ENCODE data around the gene FCMR. TPM values are rescaled to one million over a fixed set of nuclear protein-coding genes. Genes with fewer than 3 reads are reported as not detected.

The FCMR gene
- polyA plus RNA-seq, 3 donors, result 1.9 to 3.0 (median 2.2) TPM

- peaks cover 1 to 12% (median 10%) of the 10 kb centered on the region in 3 donors for H3K27me3 Mint-ChIP-seq (ENCODE audit: low read depth in 3 of 3)
- no peaks in the 10 kb centered on the region for H3K9me3 ChIP-seq (replicated peaks in 1 of 2; ENCODE audit: control insufficient read depth in 1 of 2, insufficient read depth in 1 of 2, low read length in 2 of 2)
- H3K36me3 Mint-ChIP-seq, result no peaks in the 10 kb centered on the region
- H3K27ac ChIP-seq (ENCODE audit: low read depth in 1 of 2, low read length in 2 of 2), result no peak overlapping the region
- H3K79me2 ChIP-seq (ENCODE audit: insufficient read depth, low read length), result no peaks in the 10 kb centered on the region
- H2AFZ ChIP-seq (ENCODE audit: insufficient read depth, low read depth, low read length, poor library complexity, severe bottlenecking), result no peak overlapping the region
- no peak overlapping the region for H3K4me2 ChIP-seq (replicated peaks; ENCODE audit: extremely low read depth, low read length, poor library complexity, severe bottlenecking)
- no peak for DNase-seq
- peaks cover 0 to 1% (median 0%) of the 10 kb centered on the region in 7 donors for H3K9me3 Mint-ChIP-seq
- H3K4me1 Mint-ChIP-seq, result no peaks in the 10 kb centered on the region
- no peak overlapping the region for H3K9ac ChIP-seq (ENCODE audit: insufficient read depth, low read length, poor library complexity, severe bottlenecking)
- 91% methylated on average over 6 of the region's 13 CpGs for WGBS (ENCODE audit: insufficient coverage)
- H3K4me3 ChIP-seq (replicated peaks in 1 of 3; ENCODE audit: low read depth in 2 of 3, low read length in 3 of 3), result no peak overlapping the region
- no peaks in the 10 kb centered on the region for H4K20me1 ChIP-seq (ENCODE audit: insufficient read depth, low read length)
- no peak overlapping the region for H3K27ac Mint-ChIP-seq
- no peaks in the 10 kb centered on the region for H3K27me3 ChIP-seq (ENCODE audit: control insufficient read depth in 2 of 2, insufficient read depth in 2 of 2, low read length in 2 of 2)
- H3K4me3 Mint-ChIP-seq, result no peak overlapping the region
- intact Hi-C loops (cut with micrococcal nuclease), result no loop called here
- no peaks in the 10 kb centered on the region for H3K4me1 ChIP-seq (ENCODE audit: control insufficient read depth in 1 of 2, insufficient read depth in 2 of 2, low read length in 2 of 2)
- no peaks in the 10 kb centered on the region for H3K36me3 ChIP-seq (replicated peaks in 1 of 2; ENCODE audit: control insufficient read depth in 1 of 2, insufficient read depth in 2 of 2, low read length in 2 of 2)
- TF ChIP-seq, protein P1, sequence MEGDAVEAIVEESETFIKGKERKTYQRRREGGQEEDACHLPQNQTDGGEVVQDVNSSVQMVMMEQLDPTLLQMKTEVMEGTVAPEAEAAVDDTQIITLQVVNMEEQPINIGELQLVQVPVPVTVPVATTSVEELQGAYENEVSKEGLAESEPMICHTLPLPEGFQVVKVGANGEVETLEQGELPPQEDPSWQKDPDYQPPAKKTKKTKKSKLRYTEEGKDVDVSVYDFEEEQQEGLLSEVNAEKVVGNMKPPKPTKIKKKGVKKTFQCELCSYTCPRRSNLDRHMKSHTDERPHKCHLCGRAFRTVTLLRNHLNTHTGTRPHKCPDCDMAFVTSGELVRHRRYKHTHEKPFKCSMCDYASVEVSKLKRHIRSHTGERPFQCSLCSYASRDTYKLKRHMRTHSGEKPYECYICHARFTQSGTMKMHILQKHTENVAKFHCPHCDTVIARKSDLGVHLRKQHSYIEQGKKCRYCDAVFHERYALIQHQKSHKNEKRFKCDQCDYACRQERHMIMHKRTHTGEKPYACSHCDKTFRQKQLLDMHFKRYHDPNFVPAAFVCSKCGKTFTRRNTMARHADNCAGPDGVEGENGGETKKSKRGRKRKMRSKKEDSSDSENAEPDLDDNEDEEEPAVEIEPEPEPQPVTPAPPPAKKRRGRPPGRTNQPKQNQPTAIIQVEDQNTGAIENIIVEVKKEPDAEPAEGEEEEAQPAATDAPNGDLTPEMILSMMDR (IDR thresholded peaks at IDR 0.05), result no peak
Measured at GRCh38 chr1:206898915-206899431, 22.8 kb downstream of the FCMR start.

- Mint-ChIP-seq H3K27ac (no peak overlapping the region), H3K27me3 (ENCODE audit: low read depth in 3 of 3) (peaks cover 1 to 9% (median 8%) of the 10 kb centered on the region in 3 donors), H3K36me3 (no peaks in the 10 kb centered on the region), H3K4me1 (peaks cover 3% of the 10 kb centered on the region), H3K9me3 (peaks cover 0 to 1% (median 0%) of the 10 kb centered on the region in 7 donors), H3K4me3 (peak overlapping the region in 1 of 2 donors; percentile 11)
- Histone ChIP-seq H2AFZ (ENCODE audit: insufficient read depth, low read depth, low read length, poor library complexity, severe bottlenecking) (no peak overlapping the region), H3K27ac (ENCODE audit: low read depth in 1 of 2, low read length in 2 of 2) (no peak overlapping the region), H3K27me3 (ENCODE audit: control insufficient read depth in 2 of 2, insufficient read depth in 2 of 2, low read length in 2 of 2) (no peaks in the 10 kb centered on the region), H3K36me3 (replicated peaks in 1 of 2; ENCODE audit: control insufficient read depth in 1 of 2, insufficient read depth in 2 of 2, low read length in 2 of 2) (no peaks in the 10 kb centered on the region), H3K79me2 (ENCODE audit: insufficient read depth, low read length) (no peaks in the 10 kb centered on the region), H3K9ac (ENCODE audit: insufficient read depth, low read length, poor library complexity, severe bottlenecking) (no peak overlapping the region), H3K4me1 (ENCODE audit: control insufficient read depth in 1 of 2, insufficient read depth in 2 of 2, low read length in 2 of 2) (no peaks in the 10 kb centered on the region), H3K9me3 (replicated peaks in 1 of 2; ENCODE audit: control insufficient read depth in 1 of 2, insufficient read depth in 1 of 2, low read length in 2 of 2) (no peaks in the 10 kb centered on the region), H3K4me2 (replicated peaks; ENCODE audit: extremely low read depth, low read length, poor library complexity, severe bottlenecking) (no peak overlapping the region), H4K20me1 (ENCODE audit: insufficient read depth, low read length) (no peaks in the 10 kb centered on the region), H3K4me3 (replicated peaks in 1 of 3; ENCODE audit: low read depth in 2 of 3, low read length in 3 of 3) (no peak overlapping the region)
- DNase-seq, result no peak
- intact Hi-C loops (cut with micrococcal nuclease), result no loop called here
- TF ChIP-seq, protein P1 (IDR thresholded peaks at IDR 0.05), result no peak
- 90% methylated on average over 7 of the region's 11 CpGs for WGBS (ENCODE audit: insufficient coverage)
Measured at GRCh38 chr1:206898089-206898914, 23.4 kb downstream of the FCMR start.

Data from CD14-positive monocyte (primary cell).